ENCODE measurements around the gene TCFL5.

Gene TCFL5

GRCh38 chr20:62812907-62813200, 48.8 kb downstream of the TCFL5 start:
- DNase-seq (ENCODE audit: low read depth, low spot score), result no peak

- no peak for DNase-seq (ENCODE audit: low read depth, low spot score)
These were observed 49.3 kb downstream of the TCFL5 start for GRCh38 chr20:62812181-62812906.

GRCh38 chr20:62811720-62812119, 49.9 kb downstream of the TCFL5 start:
- DNase-seq (ENCODE audit: low read depth, low spot score), result no peak

GRCh38 chr20:62811320-62811719, 50.3 kb downstream of the TCFL5 start:
- no peak for DNase-seq (ENCODE audit: low read depth, low spot score)

- DNase-seq (ENCODE audit: low read depth, low spot score), result no peak
These were observed 51.8 kb downstream of the TCFL5 start for GRCh38 chr20:62809530-62810428.

- no peak for DNase-seq (ENCODE audit: low read depth, low spot score)
These were observed 53.3 kb downstream of the TCFL5 start for GRCh38 chr20:62808211-62808865.

GRCh38 chr20:62807444-62808210, 54.0 kb downstream of the TCFL5 start:
- DNase-seq (ENCODE audit: low read depth, low spot score), result no peak

- no peak for DNase-seq (ENCODE audit: low read depth, low spot score)
These were observed 55.1 kb downstream of the TCFL5 start for GRCh38 chr20:62806383-62807050.

GRCh38 chr20:62805711-62806382, 55.8 kb downstream of the TCFL5 start:
- no peak for DNase-seq (ENCODE audit: low read depth, low spot score)

GRCh38 chr20:62805155-62805710, 56.4 kb downstream of the TCFL5 start:
- DNase-seq (ENCODE audit: low read depth, low spot score), result no peak

GRCh38 chr20:62804627-62805154, 56.9 kb downstream of the TCFL5 start, which contains the start of gene OGFR:
Gene OGFR, plus strand, starts transcription at chr20:62804835. Its CDS starts 25 bp downstream, at chr20:62804860.
- DNase-seq (ENCODE audit: low read depth, low spot score), result no peak

GRCh38 chr20:62804021-62804626, 57.5 kb downstream of the TCFL5 start:
- no peak for DNase-seq (ENCODE audit: low read depth, low spot score)

GRCh38 chr20:62802026-62802712, 59.5 kb downstream of the TCFL5 start:
- DNase-seq (ENCODE audit: low read depth, low spot score), result no peak

GRCh38 chr20:62801284-62802010, 60.2 kb downstream of the TCFL5 start:
- DNase-seq (ENCODE audit: low read depth, low spot score), result no peak

GRCh38 chr20:62800314-62801259, 61.0 kb downstream of the TCFL5 start:
- no peak for DNase-seq (ENCODE audit: low read depth, low spot score)

- DNase-seq (ENCODE audit: low read depth, low spot score), result no peak
These were observed 61.7 kb downstream of the TCFL5 start for GRCh38 chr20:62799873-62800272.

GRCh38 chr20:62799459-62799858, 62.2 kb downstream of the TCFL5 start:
- no peak for DNase-seq (ENCODE audit: low read depth, low spot score)
